Muscle of arm (tissue), 12 donors: ENCODE data around the gene DPYSL4. TPM values are rescaled to one million over a fixed set of nuclear protein-coding genes. Genes with fewer than 3 reads are reported as not detected.
"Not testable (repeated sequence)": the region's sequence is repeated elsewhere in the genome, so short reads cannot be mapped to it uniquely, and the experiment has no call there.

Experiments used
- DNase-seq: peaks from one replicate; pipeline ENCODE4 v3.0.0-alpha.2; 2013
- polyA plus RNA-seq, 12 donors: library from polyadenylated mRNA; unstranded; fragments of 120-200 nt; gene quantifications; one replicate each; pipeline ENCODE4 v1.2.1, GENCODE V29; 2013; ENCODE audit not compliant: insufficient read length in 12 of 12

DPYSL4 gene
- polyA plus RNA-seq, 12 donors = 1.8 to 5.3 (median 2.8) TPM; not detected in 2

- DNase-seq = no peak
Measured at GRCh38 chr10:132204781-132205473, 18.2 kb downstream of the DPYSL4 start.

GRCh38 chr10:132205650-132206376 is 19.1 kb downstream of the DPYSL4 start:
- DNase-seq = no peak

GRCh38 chr10:132206377-132206745 is 19.6 kb downstream of the DPYSL4 start:
- DNase-seq = no peak

GRCh38 chr10:132206806-132207535 is 20.2 kb downstream of the DPYSL4 start:
- no peak for DNase-seq

GRCh38 chr10:132207536-132208461 is 21.1 kb downstream of the DPYSL4 start:
- DNase-seq = no peak

GRCh38 chr10:132208462-132209050 is 21.8 kb downstream of the DPYSL4 start:
- DNase-seq = no peak

GRCh38 chr10:132209130-132209529 is 22.4 kb downstream of the DPYSL4 start:
- no peak for DNase-seq

GRCh38 chr10:132209978-132210530 is 23.3 kb downstream of the DPYSL4 start:
- no peak for DNase-seq

- no peak for DNase-seq
Measured at GRCh38 chr10:132210766-132211165, 24.0 kb downstream of the DPYSL4 start.

GRCh38 chr10:132211246-132211645 is 24.5 kb downstream of the DPYSL4 start:
- DNase-seq = no peak

GRCh38 chr10:132212816-132213215 is 26.1 kb downstream of the DPYSL4 start:
- no peak for DNase-seq

- DNase-seq = no peak
Measured at GRCh38 chr10:132213917-132214316, 27.2 kb downstream of the DPYSL4 start.

GRCh38 chr10:132216441-132216840 is 29.7 kb downstream of the DPYSL4 start:
- not testable (repeated sequence) for DNase-seq

- DNase-seq = no peak
Measured at GRCh38 chr10:132219486-132219885, 32.7 kb downstream of the DPYSL4 start.

GRCh38 chr10:132220061-132220460 is 33.3 kb downstream of the DPYSL4 start:
- DNase-seq = no peak

- DNase-seq = not testable (repeated sequence)
Measured at GRCh38 chr10:132220996-132221395, 34.2 kb downstream of the DPYSL4 start.

- no peak for DNase-seq
Measured at GRCh38 chr10:132222726-132223125, 36.0 kb downstream of the DPYSL4 start.

GRCh38 chr10:132223156-132223590 is 36.4 kb downstream of the DPYSL4 start:
- peak; percentile 69 for DNase-seq

- DNase-seq = no peak
Measured at GRCh38 chr10:132223611-132224342, 37.0 kb downstream of the DPYSL4 start.
